ENCODE results near the gene CHST11.
A peak's percentile ranks its signal among the peaks of the same experiment; 100 is the strongest.

Gene CHST11

DNA sequence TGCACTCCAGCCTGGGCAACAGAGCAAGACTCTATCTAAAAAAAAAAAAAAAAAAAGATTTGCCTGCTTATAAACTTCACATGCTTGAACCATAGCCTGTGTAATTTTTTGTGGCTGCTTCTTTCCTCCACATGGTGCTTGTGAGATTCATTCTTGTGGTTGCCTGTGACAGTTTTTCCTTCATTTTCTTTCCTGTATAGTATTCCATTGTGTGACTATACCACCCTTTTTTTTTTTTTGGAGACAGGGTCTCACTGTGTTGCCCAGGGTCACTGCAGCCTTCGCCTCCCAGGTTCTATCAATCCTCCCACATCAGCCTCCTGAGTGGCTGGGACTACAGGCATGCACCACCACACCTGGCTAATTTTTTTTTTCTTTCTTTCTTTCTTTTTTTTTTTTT lies 22.6 kb upstream of the CHST11 start:
- DNase-seq, result no peak

DNA sequence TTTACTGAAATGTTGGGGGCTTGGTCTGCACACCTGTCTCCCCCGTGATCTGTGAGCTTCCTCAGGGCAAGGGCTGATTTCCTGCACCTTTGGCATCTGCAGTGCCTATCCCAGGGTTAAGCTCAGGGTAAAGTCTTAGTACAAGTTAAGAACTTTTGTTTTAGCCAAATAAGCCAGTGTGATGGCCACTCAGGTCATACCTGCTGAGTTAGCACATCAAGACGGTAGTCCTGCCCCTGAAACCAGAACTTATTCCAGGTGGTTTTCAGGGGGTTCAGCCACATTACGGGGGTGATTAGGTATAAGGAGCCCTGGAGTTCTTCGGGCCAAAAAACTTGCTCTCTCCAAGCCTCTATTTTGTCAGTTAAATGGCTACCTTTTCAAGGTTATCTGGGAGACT lies 21.6 kb upstream of the CHST11 start:
- no peak for DNase-seq

DNA sequence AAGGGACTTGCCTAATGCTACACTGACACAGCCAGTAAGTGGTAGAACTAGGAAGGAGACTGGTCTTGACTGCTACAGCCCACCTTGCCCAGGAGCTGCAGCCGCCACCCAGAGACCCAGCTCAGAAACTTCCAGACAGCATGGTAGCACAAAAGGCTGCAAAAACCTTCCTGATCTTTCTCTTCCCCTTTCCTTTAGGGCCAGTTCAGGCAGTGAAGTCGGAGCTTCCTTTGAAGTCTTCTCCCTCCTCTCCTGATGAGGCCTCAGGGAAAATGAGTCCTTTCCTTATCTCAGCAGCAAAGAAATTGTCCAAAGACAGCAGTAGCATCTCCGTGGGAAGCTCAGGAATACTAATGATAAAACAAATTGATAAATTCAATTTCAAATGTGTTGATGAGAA lies 21.0 kb upstream of the CHST11 start:
- no peak for DNase-seq

DNA sequence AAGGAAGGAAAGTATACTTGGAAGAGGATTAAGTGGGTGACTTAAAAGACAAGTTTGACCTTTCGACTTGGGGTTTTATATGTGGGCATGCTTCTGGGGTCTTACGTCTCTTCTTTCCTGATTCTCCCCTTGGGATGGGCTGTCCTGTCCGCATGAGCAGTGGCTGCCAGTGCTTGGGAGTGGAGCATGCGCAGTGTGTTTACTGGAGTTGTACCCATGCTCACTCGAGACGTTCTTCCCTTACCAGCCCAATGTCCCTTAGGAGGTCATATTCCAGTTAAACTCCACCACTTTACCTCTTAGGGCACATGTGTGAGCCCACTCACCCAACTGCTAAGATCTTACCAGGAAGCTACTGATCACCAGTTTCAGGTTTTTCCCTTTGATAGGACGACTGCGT lies 20.0 kb upstream of the CHST11 start:
- DNase-seq, result no peak

DNA sequence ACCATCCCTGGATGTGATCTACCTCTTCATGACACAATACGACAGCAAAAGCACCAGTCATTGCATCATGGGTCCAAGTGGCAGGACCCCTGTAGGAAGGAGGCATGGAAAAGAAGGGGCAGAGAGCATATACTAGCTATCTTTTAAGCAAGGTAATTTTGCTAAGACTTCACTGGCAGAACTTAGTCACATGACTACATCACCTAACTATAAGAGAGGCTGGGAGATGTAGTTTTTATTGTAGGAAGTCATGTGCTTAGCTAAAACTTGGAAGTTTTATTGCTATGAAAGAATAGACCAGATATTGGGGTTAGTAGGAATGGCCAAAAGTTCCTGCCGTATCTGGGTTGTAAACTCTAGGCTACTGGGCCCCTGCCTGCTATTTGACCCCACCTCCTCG lies 18.6 kb upstream of the CHST11 start:
- DNase-seq, result no peak

DNA sequence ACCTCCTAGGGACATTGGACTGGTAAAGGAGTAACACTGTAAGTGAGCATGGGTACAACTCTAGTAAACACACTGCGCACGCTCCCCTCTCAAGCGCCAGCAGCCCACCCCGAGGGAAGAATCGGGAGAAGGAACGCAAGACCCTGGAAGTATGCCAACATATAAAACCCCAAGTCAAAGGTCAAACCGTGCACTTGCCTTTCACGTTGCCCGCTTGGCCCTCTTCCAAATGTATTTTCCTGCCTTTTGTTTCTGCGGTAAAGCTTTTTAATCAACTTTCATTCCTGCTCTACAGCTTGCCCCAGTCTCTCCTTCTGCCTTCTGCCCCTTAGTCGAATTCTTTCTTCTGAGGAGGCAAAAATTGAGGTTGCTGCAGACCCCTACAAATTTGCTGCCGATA lies 17.6 kb upstream of the CHST11 start:
- no peak for DNase-seq

DNA sequence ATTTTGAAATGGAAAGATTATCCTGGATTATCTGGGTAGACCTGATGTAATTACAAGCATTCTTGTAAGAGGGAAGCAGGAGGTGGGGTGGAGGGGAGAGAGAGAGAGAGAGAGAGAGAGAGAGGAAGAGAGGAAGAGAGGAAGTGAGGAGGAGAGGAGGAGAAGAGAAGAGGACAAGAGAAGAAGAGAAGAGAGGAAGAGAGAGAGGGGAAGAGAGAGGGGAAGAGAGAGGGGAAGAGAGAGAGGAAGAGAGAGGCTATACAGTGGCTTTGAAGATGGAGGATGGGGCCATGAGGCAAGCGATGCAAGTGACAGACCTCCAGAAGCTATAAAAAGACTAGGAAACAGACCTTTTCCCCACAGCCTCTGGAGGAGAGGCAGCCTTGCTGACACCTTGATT lies 13.7 kb upstream of the CHST11 start:
- no peak for DNase-seq

DNA sequence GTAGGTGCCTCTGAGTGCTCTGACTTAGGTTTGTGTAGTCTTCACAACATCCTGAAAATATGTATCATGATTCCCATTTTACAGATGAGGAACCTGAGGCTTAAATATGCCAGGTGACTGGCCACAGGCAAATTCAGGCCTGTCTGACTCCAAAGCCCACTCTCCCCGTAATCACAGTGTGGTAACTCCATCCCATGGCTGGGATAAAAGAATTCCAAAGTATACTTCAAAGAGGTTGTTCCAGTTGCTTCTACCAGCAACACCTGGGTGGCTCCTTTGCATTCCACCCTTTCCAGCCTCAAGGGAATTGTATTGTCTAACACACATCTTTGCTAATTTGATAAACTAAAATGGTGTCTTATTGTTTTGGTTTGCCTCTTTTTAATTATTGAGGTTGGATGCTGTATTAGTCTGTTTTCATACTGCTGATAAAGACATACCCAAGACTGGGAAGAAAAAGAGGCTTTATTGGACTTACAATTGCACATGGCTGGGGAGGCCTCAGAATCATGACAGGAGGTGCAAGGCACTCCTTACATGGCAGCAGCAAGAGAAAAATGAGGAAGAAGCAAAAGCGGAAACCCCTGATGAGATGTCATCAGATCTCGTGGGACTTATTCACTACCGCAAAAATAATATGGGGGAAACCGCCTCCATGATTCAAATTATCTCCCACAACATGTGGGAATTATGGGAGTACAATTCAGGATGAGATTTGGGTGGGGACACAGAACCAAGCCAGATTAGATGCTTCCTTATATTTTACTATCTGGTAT lies 9.9 kb upstream of the CHST11 start:
- DNase-seq, result no peak

DNA sequence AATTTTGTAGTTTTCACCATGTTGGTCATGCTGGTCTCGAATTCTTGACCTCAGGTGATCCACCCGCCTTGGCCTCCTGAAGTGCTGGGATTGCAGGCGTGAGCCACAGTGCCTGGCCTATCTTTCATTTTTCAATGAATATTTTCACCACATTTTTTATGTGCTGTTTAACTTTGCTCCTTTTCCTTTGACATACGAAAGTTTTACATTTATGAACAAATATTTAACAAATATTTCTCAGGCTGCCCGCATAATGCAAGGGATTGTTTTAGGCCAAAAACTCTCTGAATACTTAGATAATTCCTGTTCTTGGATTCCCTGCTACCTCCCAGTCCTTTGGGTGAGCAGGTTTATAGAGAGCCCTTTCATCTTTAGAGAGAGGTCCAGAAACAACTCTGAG lies 8.7 kb upstream of the CHST11 start:
- no peak for DNase-seq

DNA sequence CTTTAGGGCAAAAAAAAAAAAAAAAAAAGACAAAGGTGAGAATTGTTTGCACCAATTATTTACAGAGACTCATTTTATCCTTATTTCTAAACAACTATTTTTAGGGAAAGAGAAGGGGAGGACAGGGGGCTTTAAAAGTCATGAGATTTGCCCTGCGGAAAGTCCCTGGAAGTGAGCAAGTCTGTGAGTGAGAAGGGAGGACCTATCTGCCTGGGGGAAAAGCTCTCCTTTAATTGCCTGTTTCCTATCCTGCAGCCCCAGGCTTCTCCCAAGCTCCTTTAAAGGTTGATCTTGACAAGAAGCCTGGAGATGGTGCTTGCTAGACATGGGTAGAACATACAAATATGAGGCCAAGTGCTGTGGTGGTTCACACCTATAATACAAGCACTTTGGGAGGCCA lies 8.3 kb upstream of the CHST11 start:
- DNase-seq, result no peak

DNA sequence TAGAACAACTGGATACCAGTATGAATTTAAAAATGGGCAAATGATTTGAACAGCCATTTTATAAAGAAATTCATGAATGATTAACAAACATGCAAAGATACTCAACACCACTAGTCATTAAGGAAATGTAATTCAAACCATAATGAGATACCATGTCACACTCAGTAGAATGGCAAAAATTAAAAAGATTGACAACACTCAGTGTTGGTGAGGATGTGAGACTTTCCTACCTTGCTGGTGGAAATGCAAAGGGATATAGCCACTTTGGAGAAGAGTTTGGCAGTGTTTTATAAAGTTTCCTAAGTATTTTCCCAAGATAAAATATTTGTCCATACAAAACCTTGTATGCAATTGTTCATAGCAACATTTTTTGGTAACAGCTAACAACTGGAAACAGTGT lies 6.0 kb upstream of the CHST11 start:
- DNase-seq, result no peak

DNA sequence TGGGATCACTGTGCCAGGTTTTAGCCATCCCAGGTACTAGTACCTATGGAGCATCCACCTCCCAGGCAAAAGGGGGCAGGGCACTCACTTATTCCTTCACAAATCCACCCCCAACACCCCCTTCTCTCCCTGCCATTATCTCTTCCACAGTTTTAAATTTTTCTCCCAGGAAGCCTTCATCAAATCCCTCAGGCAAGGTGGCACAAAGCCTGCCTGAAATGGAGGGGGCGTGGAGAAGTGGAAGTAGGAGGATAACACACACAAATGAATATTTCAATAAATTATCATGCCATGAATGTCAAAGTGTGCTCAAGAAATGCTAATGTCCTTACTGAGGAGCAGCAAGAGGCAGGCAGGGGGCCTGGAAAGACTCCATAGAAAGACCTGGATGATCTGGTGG lies 4.7 kb upstream of the CHST11 start:
- DNase-seq, result no peak

DNA sequence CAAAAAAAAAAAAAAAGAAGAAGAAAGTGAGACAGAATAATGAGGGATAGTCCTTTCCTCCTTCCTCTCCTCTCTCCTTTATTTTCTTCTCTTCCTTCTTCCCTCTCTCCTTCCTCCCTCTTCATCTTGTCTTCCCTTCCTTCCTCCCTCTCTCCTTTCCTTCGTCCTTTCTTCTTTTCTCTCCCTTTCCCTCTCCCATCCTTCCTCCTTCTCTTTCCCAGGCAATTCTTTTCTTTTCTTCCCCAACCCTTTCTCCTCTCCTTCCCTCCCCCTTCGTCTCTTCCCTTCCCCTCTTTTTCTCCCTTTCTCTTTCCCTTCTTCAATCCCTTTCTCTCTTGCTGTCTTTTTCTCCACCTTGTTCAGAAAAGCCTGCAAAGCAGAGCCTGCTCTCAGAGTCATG lies 3.6 kb upstream of the CHST11 start:
- no peak for DNase-seq

DNA sequence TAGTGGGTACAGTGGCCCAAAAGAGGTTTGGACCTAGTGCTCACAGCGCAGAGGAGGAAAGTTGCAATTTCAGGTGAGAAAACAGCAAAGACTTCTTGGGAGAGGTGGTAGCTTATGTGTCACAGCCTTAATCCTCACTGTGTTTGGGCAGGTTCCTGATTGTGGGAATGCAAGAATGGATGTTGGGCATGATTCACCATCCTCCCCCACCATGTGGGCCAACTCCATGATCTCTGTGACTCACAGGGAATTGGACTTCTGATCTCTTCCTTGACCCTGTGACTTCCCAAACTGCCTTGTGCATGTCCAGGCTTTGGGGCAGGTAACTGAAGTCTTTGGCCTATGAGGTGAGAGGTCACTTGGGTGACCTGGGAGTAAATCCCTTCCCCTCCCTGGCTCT lies 1.8 kb upstream of the CHST11 start:
- DNase-seq, result no peak

DNA sequence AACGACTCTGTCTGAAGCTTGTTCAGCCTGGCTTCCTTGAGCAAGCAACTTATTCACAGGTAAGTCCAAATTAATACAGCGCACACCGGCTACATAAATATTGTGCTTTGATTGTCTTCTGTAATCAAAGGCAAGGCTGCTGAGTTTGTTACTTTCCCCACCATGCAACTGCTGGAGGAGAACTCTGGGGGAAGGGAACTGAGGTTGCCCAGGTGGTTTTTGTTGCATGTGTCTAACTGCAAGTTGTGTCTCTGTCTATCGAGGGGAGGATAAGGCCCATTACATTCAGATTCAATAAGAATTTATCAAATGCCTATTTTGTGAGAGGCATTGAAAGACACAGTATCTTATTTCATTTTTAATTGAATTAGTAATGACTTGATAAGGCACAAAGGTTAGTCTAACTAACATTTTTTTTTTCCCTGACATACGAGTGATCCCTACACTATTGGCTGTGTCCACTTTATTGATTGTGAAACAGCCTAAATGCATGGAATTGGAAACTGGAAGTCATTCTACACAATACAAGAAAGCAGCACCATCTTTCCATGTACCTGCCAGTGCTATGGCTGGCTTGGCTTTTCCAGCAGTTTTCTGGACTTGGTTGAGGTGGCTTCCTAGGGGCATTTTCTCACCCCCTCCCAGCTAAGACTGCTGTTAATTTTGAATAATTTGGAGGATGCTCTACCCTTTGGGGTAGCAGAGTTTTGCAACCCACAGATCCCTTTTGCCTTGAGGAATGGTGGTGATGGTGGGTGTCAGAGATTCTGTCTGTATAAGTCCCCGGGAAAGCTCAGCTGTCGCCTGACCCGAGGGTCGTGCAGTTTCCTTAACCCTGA lies 951 bp upstream of the CHST11 start:
- DNase-seq, result no peak

DNA sequence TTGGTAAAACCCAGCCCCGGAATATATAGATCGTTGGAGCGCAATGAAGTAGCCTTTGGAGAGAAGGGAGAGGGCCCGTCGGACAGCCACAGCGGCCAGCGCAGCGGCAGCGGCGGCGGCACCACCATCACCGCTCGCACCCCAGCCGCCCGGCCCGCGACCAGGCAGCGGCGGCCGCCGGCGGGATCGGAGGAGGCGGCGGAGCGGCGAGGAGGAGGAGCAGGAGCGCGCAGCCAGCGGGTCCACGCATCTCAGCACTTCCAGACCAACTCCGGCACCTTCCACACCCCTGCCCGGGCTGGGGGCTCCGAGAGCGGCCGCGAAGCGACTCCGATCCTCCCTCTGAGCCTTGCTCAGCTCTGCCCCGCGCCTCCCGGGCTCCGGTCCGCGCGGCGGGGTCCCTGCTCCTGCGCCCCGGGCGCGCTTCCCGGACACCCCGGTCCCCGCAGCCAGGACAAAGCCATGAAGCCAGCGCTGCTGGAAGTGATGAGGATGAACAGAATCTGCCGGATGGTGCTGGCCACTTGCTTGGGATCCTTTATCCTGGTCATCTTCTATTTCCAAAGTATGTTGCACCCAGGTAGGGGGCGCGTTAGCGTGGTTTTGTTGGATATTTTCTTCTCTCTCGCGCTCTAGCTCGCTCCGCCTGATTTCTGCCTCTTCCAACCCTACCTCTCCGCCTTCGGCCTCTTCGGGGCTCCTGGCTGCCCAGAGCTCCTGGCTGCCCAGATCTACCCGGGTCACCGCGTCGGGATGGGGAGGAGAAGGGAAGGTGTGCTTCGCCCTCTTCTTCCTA lies 400 bp downstream of the CHST11 start:
- peak; percentile 55 for DNase-seq

DNA sequence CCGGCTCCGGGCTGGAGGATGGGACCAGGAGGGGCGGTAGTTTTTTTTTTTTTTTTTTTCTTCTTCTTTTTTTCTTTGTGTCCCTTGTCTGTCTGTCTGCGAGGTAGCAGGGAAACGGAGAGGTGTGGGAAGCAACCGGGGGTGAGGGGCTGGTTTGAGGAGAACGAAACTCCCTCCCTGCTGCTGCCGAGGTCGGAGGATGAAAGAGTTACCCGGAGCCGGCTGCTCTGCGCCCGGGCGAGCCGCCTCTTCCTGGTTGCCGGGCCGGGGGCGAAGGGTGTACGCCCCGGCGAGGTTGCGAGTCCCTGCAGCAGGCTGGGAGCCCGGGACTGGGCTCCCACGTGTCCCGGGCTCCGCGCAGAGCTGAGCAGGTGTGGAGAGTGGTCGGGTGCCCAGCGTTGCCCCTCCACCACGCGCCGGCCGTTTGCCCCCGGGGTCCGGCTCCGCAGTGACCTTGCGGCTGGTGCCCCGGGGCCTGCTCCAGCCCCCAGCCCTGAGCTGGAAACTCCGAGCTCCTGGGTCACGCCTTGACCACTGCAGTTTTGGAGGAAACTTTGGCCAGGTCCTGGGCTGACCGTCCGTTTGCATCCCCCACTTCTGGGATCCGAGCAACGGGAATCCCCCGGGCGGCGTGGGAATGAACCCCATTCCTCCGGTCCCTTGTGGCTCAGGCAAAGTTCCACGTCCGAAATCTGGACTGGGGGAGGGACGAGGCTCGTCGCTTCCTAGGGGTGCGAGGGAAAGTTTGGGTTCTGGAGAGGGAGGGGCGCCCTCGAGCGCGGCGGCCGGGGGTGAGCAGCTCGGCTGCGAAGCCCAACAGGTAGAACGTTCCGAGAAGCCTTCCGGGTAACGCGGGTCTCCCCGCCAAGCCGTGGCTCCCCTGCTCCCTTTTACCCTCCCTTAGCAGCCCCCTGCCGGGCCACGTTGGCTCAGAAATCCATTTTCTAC lies 1.3 kb downstream of the CHST11 start:
- DNase-seq, result peak; percentile 55

DNA sequence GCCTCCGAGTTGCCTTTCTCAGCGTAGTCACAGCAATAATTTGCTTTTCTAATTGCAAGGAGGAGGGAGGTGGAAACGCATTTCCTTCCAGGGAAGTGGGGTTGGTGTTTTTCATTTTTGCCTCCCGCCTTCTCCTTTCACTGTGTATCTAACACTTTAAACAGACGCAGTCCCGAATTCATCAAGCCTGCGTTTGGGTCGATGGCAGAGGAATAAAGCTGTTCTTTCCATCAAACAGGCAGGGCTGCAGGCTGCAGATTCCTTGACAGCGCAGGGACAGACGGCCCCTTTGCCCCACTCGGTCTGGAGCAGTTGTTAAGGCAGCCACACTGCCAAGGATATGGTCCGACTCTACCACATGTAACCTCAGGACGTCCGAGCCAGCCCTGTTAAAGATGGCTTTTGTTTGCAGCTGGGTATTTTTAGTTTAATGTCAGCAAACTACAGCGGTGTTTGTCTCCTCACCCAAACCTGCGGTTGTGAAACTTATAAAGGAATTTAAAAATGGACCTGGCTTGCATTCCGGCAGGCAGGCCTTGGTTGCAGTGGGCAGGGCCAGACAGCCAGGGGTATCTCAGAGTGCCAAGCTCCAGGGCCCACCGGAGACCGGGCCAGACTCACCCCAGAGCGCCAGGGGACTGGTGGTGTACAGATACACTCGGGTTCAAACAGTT lies 2.1 kb downstream of the CHST11 start:
- DNase-seq, result no peak

DNA sequence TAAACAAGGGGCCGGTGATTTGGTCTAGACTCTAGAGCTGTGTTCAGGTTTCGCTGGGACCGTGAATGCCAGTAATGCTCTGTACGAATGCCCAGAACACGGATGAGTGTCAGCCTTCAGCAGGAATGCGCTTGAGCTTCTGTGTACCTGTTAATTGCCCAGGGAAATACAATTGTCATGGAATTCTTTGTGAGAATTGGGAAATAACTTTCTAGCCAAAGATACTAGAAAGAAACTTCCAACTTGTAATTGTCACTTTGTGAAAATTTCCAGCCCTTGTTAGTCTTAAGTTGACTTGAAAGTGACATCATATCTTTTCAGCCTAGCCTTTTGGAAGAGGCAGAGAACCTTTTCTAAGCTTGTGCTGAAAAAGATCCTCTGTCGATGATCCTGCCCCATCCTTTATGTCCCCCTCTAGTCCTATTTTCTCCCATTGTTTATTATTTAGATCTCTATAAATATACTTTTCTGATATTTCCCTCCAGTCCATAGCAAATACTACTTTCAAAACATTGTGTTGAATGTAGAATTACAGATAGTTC lies 2.7 kb downstream of the CHST11 start:
- no peak for DNase-seq

DNA sequence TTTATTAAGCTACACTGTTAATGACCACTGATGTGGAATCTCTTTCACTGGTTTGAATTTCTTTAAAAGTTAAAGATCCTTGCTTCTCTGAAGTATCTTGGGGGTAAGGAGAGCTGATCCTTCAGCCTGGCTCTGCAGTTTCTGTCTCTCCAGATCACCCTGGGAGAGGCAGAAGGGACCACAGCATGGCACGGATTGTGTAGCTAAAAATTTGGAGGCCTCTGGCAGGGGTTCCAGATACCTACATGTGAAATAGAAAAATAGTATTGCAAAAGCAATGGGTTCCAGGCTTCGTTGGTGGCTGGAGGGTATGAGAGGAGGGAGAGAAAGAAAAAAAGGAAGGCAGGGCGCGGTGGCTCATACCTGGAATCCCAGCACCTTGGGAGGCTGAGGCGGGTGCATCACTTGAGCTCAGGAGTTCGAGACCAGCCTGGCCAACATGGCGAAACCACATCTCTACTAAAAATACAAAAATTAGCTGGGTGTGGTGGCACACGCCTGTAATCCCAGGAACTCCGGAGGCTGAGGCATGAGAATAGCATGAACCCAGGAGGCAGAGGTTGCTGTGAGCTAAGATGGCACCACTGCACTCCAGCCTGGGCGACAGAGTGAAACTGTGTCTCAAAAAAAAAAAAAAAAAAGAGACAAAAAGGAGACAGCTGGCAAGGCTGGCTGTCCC lies 3.4 kb downstream of the CHST11 start:
- no peak for DNase-seq

Measured in central memory CD4-positive, alpha-beta T cell (primary cell).